ENCODE measurements around the gene ABHD16A.

DNA sequence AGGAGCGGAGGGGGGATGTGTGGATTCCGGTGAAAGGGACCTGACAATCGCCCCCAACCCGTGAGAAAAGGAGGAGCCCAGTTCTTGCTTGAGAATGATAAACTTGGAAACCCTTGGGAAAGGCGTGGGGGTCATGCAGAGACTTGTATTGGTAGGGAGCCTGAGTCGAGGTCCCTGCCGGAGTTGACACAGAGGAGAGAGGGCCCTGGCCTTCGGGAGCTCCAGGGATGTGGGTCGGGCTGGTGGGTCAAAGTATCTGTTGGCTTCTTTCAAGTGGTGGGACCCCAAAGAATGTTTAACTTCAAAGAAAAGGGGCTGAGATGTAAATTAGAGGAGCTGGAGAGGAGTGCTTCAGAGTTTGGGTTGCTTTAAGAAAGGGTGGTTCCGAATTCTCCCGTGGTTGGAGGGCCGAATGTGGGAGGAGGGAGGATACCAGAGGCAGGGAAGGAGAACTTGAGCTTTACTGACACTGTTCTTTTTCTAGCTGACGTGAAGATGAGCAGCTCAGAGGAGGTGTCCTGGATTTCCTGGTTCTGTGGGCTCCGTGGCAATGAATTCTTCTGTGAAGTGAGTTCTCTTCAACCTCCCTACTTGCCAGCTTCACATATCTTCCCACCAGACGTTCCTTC is 36.7 kb downstream of the ABHD16A start:
- TF ChIP-seq ZNF274 (IDR thresholded peaks at IDR 0.05; ENCODE audit: low read depth, low read length) (no peak), YY1 (IDR thresholded peaks at IDR 0.05; ENCODE audit: insufficient read depth, insufficient read length) (no peak), SUZ12 (IDR thresholded peaks at IDR 0.05; ENCODE audit: extremely low read depth, insufficient read depth, insufficient read length) (no peak)

Data from NT2/D1 (cell line).